Stimulated activated CD8-positive, alpha-beta memory T cell treated with anti-CD3 and anti-CD28 coated beads, Interleukin-15, amount 100 ng/mL, for 48 hours (primary cell): Measurements from ENCODE around the gene WWOX.

Experiments
- DNase-seq, 2 donors: peaks; one replicate each; pipeline ENCODE4 v3.0.0-alpha.2; 2020; ENCODE audit warnings: low read depth in 2 of 2

The WWOX gene

DNA sequence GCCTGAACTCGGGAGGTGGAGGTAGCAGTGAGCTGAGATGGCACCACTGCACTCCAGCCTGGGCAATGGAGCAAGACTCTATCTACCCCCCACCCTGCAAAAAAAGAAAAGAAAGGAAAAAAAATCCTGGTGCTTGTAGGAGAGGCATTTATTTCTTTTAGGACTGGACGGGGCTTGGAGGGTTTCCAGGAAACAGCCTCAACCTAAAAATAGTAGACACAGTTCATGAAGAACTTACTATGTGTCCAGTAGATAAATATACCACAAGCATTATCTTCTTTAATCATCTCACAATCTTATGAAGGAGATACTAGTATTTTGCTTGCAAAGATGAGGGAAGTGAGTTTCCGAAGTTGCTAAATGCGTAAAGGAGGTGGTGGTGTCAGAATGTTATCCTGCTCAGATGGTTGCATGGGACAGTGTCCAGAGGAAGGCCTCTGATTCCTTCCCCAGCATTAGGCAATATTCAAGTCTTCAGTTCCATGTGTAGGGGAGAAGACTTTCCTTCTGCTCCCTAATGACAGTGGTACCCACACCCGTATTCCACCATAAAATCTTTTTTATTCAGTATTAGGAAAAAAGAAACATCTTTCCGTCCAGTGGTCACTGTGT lies 263.2 kb downstream of the WWOX start:
- no peak for DNase-seq

DNA sequence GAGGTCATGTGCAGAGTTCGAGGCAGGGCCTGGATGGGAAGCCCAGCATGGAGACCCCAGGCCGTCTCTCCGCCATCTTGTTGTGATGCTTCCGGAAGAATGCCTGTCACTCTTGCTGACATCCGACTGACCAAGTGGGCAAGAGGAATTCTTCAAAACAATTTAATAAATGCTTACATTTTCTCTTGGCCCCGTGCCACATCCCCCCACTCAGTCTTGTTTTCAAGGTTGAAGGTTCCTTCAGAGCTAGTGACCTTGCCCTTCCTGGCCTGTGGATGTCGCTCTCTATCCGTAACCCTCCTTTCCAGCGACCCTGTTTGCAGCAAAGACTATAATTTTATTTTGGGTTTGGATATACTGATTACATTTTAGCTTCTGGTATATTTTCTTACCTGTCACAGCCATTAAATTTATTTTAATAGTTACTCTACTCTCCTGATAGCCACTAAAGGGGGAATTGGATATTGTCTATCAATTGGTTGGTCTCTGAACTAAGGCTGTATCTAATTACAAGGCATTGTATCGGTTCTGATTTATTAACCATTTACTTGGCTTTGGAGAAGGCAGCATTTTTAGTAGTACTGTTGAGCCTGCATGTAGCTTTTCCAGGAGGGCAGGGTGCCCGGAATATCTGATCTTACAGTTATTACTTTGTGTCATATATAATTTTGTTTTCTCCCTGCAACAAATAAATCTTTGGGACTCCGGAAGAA lies 264.5 kb downstream of the WWOX start:
- DNase-seq, result no peak

DNA sequence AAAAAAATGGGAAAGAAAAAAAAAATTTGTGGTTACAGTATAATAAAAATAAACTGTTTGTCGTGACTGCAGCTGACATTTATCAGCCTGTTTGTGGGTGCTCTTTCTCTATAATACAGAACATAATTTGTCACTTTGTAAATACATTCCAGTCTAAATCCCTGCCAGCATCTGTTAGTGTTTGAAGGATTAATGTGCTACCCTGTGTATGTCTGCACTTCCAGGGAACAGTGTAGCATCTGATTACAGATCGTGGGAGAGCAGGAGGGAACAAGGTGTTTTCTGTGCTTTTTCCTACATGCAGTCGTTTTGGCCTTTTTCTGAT lies 265.1 kb downstream of the WWOX start:
- DNase-seq, result no peak

- DNase-seq, result no peak
Observed at GRCh38 chr16:78365366-78365765, 265.9 kb downstream of the WWOX start.

DNA sequence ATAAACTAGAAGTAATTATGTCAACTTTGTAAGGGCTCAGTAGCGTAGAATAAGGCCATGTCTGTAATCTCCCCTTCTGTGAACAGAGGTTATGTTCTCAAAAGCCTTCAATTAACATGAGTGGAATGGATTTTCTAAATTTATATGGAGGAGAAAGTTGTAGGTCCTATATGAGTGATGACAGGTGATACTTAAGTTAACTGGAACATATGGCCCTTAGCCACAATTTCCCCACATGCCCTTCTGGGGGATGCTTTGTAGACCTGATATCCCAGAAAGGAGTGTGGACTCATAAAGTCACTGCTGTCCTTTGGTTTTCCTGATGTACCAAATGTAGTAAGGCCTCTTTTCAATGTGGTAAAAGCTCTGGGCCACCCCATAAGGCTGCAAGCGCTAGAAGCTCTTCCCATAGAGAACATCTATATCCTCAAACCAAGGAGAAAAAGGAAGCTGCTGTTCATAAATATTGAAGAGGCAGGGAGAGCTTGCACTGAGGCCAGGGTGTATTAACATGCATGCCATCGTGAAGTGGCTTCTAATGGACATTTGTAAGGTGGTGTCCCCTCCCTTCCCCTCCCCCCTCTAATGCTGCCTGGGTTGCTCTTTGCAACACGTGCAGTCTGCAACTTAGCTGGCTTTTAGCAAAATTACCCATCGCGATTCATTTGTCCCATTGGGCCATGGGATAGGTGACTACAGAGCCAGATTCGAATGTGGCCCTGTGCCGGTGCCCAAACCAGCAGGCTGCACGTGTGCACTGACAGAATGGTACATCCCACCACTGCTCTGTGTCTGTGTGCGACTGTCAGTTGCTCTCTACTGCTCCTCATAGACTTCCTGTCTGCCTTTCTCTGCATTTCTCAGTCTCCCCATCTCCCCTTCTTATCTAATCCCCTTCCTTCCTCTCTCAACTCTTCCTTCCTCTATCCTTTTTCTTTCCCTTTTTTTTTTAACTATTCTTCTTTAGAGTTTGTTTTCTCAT lies 269.0 kb downstream of the WWOX start:
- DNase-seq, result no peak

DNA sequence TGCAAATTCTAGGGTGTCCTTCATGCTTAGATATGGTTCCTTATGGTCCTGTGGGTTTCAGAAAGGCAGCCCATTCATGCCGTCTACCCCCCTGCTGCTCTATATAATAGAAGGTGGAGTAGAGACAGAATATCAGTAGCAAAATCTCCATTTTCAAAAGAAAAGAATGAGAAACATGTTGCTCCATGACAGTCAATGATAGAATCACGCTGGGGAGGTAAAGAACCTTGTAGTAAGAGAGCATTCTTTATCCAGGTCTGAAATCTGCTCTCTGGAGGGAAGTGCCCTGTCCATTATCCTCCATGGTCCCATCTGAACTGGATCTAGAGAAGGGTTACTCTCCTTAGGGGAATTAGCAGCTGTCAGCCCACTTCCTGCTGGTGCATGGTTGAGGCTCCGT lies 272.8 kb downstream of the WWOX start:
- no peak for DNase-seq

GRCh38 chr16:78375055-78375679 lies 275.7 kb downstream of the WWOX start:
- no peak for DNase-seq

- no peak for DNase-seq
Observed at GRCh38 chr16:78376452-78376851, 277.0 kb downstream of the WWOX start.

- DNase-seq, result no peak
Observed at GRCh38 chr16:78377312-78377711, 277.9 kb downstream of the WWOX start.

DNA sequence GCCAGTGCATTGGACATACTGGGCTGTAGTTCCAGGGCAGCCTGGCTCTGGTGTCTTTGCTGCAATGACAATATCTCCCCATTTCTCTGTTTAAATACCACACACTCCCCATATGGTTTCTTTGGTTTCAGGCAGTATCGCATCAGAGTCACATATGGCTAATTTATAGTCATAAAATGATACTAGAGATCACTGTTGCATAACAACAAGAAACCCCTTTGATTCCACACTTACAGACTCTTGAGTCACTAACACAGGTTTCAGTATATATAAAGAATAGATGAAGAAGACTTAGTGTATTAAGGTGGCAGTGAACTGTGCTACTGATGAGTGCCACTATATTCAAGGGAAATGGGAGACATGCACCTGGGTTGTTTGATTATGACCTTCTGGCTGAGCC lies 281.6 kb downstream of the WWOX start:
- no peak for DNase-seq

DNA sequence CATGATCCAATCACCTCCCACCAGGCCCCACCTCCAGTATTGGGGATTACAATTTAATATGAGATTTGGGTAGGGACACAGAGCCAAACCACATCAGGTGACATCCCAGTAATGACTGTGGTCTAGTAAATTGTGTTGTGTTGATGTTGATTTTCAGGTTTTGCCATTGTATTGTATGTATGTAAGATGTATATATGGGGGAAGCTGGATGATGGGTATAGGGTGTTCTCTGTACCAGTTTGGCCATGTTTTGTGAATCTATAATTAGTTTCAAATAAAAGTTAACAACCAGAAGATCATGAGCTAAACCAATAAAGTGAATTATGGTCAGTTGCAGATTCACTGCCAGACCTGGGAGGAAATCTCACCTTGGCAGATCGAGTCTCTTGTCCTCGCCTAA lies 283.7 kb downstream of the WWOX start:
- no peak for DNase-seq

GRCh38 chr16:78385086-78385805 lies 285.8 kb downstream of the WWOX start:
- no peak for DNase-seq

GRCh38 chr16:78386557-78387324 lies 287.3 kb downstream of the WWOX start:
- DNase-seq, result no peak

GRCh38 chr16:78389009-78389498 lies 289.6 kb downstream of the WWOX start:
- DNase-seq, result no peak

DNA sequence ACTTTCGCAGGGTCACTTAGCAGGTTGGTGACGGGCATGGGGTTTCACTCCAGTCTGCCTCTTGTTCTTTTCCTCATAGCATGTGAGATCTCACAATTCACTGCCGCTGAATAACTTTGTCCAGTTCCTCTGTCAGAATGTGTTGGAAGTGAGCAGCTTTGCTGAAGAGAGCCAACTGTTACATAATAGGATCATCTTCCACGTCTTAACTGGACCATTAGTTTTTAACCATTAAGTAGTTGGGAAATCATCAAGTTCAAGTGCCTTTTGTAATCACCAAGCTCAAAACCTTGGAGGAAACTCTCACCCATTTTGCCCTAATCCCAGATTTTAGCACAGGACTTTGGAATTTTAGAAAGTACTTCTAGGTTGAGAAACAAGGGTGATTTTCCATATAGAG lies 290.6 kb downstream of the WWOX start:
- DNase-seq, result no peak

DNA sequence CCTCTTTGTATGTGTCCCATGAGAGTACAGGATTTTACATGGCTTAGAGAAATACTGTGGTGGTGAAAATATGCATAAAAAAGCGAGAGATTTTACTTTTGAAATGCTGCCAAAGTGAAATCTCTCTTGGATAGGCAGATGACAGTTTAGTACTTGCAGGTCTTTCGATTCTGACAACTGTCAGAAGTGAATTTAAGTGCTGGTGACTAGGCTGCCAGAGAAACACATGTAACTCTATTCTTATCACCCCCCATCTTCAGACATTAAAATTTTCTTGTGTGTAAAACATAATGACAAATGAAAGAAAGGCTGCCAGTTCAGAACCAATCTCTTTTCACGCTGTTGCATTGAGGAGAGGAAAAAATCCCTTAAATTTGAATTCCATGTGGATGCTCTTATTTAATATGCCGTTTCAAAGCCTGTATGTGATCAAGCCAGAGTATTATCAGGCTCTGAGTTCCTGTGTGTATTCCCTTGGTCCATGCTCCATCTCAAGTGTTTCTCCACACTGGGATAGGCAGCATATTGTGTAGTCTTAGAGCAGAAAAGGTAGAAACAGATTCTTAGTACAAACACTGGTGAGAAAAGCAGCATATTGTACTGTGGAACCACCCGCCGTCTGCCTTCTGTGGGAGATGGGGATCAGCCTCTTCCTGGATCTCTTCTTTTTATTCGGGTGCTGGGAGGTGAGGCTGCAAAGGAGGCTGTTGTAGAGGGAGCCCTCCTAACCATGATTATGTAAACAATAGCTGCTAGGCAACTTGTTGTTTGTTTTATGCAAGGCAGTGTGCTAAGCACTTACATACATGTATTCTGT lies 291.3 kb downstream of the WWOX start:
- DNase-seq, result no peak

- no peak for DNase-seq
Observed at GRCh38 chr16:78392585-78393195, 293.2 kb downstream of the WWOX start.

DNA sequence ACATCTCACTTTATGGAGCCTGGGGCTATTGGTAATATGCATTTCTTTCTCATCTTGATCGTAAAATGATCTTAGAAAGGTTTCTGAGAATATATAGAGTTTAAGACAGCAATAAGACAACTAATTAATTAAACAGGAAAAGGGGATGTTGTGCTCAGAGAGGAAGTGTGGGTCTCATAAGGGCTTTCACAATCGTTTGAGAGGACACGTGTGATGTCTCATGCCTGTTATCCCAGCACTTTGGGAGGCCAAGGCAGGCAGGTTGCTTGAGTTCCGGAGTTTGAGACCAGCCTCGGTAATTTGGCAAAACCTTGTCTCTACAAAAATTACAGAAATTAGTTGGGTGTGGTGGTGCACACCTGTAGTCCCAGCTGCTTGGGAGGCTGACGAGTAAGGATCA lies 295.6 kb downstream of the WWOX start:
- DNase-seq, result no peak

- DNase-seq, result no peak
Observed at GRCh38 chr16:78396046-78396445, 296.6 kb downstream of the WWOX start.
